OCI-LY1 (cell line): ENCODE measurements around the gene DEPDC1B.
"Not testable (repeated sequence)": the region's sequence is repeated elsewhere in the genome, so short reads cannot be mapped to it uniquely, and the experiment has no call there.

ENCODE experiments used
- EZH2 ChIP-seq: fragments of 200-600 bp; sonication (generic), shearing (Covaris generic); IDR thresholded peaks from 2 replicates; pipeline ENCODE4 v1.8.0; 2017; ENCODE audit warnings: borderline replicate concordance, mixed run types, mild to moderate bottlenecking, antibody characterized with exemption, low read length, moderate library complexity, mixed read lengths
- TF ChIP-seq, protein P1 (sequence below): fragments of 200-600 bp; sonication (generic), shearing (Covaris generic); IDR thresholded peaks from 2 replicates; pipeline ENCODE4 v1.5.1; 2017; ENCODE audit warnings: mild to moderate bottlenecking, antibody characterized with exemption, low read length, moderate library complexity, mixed read lengths

DNA sequence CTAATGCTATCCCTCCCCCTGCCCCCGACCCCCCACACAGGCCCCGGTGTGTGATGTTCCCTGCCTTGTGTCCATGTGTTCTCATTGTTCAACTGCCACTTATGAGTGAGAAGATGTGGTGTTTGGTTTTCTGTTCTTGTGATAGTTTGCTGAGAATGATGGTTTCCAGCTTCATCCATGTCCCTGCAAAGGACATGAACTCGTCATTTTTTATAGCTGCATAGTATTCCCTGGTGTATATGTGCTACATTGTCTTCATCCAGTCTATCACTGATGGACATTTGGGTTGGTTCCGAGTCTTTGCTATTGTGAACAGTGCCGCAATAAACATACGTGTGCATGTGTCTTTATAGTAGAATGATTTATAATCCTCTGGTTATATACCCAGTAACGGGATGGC, 75.1 kb downstream of the DEPDC1B start:
- TF ChIP-seq, protein P1, sequence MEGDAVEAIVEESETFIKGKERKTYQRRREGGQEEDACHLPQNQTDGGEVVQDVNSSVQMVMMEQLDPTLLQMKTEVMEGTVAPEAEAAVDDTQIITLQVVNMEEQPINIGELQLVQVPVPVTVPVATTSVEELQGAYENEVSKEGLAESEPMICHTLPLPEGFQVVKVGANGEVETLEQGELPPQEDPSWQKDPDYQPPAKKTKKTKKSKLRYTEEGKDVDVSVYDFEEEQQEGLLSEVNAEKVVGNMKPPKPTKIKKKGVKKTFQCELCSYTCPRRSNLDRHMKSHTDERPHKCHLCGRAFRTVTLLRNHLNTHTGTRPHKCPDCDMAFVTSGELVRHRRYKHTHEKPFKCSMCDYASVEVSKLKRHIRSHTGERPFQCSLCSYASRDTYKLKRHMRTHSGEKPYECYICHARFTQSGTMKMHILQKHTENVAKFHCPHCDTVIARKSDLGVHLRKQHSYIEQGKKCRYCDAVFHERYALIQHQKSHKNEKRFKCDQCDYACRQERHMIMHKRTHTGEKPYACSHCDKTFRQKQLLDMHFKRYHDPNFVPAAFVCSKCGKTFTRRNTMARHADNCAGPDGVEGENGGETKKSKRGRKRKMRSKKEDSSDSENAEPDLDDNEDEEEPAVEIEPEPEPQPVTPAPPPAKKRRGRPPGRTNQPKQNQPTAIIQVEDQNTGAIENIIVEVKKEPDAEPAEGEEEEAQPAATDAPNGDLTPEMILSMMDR: not testable (repeated sequence)
- not testable (repeated sequence) for TF ChIP-seq EZH2
